ENCODE results near the gene DIDO1.

DIDO1 gene

DNA sequence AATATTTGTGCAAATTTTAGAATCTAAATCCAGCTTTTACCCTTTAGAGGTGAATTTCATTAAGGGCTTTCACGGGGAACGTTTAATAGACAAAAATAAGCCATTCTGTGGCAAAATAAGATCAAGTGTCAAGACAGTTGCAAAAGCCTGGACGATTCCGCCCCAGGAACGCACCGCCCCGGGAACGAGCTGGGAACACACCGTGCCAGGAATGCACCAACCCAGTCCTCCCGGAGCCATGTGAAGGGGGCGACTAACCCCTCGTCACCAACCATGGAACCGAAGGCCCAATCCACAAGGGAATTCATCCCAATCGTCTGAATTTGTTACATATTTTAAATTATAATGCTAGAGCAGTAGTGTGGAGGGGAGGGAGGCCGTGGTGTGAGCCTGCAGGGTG, 43.9 kb downstream of the DIDO1 start:
- TF ChIP-seq, protein P1, sequence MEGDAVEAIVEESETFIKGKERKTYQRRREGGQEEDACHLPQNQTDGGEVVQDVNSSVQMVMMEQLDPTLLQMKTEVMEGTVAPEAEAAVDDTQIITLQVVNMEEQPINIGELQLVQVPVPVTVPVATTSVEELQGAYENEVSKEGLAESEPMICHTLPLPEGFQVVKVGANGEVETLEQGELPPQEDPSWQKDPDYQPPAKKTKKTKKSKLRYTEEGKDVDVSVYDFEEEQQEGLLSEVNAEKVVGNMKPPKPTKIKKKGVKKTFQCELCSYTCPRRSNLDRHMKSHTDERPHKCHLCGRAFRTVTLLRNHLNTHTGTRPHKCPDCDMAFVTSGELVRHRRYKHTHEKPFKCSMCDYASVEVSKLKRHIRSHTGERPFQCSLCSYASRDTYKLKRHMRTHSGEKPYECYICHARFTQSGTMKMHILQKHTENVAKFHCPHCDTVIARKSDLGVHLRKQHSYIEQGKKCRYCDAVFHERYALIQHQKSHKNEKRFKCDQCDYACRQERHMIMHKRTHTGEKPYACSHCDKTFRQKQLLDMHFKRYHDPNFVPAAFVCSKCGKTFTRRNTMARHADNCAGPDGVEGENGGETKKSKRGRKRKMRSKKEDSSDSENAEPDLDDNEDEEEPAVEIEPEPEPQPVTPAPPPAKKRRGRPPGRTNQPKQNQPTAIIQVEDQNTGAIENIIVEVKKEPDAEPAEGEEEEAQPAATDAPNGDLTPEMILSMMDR (IDR thresholded peaks at IDR 0.05; ENCODE audit: low read depth, low read length): no peak
- no peak for DNase-seq (ENCODE audit: extremely low read depth, low read depth)

DNA sequence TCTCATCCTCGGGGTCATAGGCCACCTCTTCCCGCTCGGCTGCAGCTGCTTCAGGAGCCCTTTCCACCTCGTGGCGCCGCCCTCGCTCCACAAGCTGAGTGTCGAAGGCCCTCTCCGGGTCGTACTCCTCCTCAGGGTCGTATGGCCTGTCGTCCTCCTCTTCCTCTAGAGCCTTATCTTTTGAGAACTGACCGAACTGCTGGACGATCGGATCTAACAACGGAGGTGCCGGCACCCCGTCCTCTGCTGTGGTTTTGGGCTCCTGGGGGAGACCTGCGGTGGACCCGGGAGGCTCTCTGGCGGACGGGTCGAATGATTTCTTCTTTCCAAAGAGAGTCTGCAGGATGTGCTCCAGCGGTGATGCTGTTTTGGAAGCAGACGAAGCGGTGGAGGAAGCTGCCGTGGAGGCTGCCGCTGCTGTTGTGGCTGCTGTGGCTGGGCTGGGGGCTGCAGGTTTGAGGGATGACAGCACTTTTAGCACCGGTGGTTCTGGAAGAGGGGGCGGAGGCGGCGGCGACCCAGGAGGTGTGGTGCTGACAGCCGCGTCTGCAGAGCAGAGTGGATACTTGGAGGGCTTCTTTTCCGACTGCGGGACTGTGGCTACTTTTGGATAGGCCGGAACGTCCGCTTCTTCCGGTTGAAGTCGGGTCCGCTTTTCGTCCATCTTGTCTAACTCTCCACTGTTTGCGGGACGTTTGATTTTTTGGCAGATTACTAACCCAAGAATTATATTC, 44.5 kb downstream of the DIDO1 start:
- TF ChIP-seq, protein P1 (IDR thresholded peaks at IDR 0.05; ENCODE audit: low read depth, low read length): no peak
- no peak for DNase-seq (ENCODE audit: extremely low read depth, low read depth)

DNA sequence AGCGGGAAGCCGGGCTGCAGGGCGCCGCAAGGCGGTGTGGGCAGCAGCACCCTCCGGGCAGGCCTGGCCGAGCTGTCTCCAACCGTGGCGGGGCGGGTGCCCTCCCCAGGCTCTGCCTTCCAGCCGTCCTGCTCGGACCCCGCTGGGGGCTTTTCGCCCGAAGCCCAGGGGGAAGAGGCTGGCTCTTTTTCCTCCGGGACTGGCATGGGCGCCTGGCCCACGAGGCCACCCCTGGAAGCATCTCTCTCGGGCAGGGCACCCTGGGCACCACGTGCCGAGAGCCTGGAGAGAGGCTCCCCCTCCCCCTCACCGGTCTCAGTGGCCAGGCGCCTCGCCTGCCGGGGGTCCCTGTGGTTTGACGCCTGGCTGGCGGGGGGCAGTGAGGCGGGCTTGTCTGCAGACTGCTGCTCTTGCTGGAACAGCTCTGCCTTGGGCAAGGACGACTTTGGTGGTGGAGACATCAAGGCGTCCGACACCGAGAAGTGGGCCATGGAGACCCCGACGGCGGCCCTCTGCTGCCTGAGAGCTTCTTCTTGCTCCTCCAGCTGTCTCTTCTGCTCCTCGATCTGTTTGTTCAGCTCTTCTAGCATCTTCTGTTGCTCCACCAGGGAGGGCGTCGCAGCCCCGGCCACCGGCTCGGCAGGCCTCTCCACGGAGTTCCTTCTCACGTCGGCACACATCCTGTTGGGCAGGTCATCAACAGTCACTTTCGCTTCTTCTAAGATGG, 45.2 kb downstream of the DIDO1 start:
- no peak for DNase-seq (ENCODE audit: extremely low read depth, low read depth)
- TF ChIP-seq, protein P1 (IDR thresholded peaks at IDR 0.05; ENCODE audit: low read depth, low read length): no peak

DNA sequence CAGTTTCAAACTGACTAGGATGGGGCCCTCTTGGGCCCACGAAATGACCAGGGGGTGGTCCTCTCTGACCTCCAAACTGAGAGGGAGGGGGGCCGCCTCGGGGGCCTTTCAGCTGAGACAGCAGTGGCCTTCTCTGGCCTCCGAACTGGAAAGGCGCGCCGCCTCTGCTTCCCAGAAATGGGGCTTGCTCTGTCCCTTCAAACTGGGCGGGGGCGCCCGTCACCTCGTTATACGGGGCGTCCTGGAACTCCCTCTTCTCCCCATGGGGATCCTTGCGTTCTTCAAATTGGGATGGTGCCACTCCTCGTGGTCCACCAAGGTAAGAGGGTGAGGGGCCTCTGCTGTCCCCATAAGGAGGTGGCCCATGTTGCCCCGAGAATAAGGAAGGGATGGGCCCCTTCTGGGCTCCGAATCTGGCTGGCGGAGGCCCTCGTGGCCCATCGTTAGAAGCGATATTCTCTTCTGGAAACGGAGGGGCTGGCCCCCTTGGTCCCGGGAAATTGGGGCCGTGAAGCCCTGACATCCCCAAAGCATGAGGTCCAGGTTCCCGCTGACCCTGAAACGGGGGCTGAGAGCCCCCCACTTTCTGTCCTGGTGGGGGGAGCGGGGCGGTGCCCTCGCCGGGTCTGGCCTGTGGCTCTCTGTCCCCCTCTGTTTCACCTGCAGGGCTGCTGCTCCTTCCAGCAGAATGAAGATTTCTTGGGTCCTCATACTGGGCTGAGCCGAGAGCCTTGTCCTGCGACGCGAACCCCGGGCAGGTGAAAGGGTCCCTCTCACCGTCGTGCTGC, 46.0 kb downstream of the DIDO1 start:
- TF ChIP-seq, protein P1 (IDR thresholded peaks at IDR 0.05; ENCODE audit: low read depth, low read length): no peak
- DNase-seq (ENCODE audit: extremely low read depth, low read depth): no peak

DNA sequence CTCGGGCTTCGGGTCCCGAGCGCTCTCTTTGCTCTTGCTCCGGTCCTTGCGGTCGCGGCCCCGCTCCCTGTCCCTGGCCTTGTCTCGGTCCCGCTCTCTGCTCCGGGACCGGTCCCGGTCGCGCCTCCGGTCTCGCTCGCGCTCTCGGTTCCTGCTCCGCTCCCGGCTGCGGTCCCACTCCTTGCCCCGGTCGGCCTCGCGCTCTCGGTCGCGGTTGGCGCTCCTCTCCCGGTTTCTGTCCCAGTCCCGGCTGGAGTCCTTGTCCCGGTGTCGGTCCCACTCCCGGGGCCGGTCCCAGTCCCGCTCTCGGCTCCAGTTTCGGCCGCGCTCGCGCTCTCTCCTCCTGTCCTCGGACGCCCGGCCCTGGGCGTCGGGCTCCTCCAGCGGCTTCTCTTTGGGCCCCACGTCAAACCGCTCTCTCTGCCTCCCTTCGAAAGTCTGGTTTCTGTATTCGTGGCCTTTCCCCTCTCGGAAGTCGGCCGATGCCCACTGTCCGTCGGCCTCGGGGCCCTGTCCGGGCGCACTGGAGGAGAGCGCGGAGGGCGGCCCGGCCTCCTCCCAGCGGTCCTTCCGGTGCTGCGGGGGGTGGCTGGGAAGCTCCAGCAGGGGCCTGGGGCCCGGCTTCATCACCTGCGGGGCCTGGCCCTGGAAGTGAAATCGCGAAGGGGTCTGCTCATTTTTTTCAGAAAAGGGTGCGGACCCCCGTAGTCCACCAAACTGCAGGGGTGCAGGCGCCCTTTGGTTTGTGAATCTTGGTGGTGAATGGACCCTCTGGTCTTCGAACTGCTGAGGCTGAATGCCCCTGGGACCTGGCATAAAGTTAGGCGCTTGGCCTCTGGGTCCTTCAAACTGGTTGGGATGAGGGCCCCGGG, 46.8 kb downstream of the DIDO1 start:
- no peak for DNase-seq (ENCODE audit: extremely low read depth, low read depth)
- TF ChIP-seq, protein P1 (IDR thresholded peaks at IDR 0.05; ENCODE audit: low read depth, low read length): no peak

DNA sequence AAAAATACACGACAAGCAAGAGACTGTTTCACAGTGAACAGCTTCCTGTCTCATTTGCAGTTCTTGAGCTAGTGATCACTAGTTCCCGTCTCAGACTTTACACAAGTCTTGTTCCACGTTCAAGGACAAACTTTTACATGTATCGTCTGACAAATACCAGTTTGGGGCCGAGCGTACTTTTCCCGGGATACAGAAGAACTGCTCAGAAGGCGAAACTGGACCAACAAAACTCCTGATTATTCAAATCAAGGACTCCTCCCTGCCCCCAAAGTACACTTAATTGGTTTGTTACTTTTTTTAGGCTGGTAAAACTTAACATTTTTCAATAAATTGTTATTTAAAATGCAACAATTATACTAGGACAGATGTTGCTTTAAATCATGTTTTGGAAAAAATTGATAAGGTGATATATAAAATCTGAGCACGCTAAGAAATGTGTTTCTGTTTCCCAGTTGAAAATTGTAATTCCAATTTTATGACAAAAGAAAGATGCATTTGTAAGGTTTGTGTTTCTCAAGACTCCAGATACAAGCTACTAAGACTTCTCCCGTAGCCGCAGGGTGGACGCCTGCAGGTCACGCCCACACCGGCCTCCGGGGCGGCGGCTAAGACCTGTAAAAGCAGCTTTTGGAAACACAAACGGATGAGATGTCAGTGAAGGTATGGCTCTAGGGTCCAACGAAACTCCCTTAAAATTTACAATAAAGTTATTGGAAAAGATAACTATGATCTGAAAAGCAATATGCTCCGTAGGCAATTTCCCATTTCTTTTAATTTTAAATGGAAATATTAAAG, 47.9 kb downstream of the DIDO1 start:
- TF ChIP-seq, protein P1 (IDR thresholded peaks at IDR 0.05; ENCODE audit: low read depth, low read length): no peak
- no peak for DNase-seq (ENCODE audit: extremely low read depth, low read depth)
